Measurements from ENCODE around the gene PTDSS2. TPM values are rescaled to one million over a fixed set of nuclear protein-coding genes. Genes with fewer than 3 reads are reported as not detected.

Gene PTDSS2
- total RNA-seq, 1 donor from 2014 or later, result 33.9 TPM

DNA sequence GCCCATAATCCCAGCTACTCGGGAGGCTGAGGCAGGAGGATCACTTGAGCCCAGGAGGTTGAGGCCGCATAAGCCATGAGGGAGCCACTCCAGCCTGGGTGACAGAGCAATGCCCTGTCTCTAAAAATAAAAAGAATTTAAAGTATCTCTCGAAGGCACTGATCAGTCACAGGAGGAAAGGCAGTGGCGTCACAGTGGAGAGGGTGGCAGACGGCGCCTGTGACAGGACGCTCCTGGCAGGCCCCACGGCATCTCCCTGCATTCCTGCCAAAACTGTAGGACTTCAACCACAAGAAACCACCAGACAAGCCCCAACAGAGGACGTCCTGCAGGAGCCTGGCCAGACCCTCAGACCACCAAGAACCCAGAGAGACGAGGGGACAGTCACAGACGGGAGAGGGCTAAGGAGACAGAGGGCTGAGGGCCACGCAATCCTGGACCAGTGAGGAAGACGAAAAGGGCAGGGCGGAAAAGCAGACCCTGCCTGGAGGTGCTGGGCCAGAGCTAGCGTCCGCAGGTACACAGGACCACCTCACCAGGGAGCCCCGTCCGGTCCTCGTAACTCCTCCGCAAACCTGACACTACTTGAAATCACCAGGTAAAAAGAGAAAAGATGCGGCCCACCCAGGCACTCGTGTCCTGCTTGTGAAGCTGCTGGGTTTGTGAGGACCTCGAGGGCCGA lies 51.1 kb downstream of the PTDSS2 start:
- H3K4me1 Mint-ChIP-seq (ENCODE audit: low read depth), result peaks cover 23% of the 10 kb centered on the region
- no peak for DNase-seq (ENCODE audit: low spot score)
- H3K9me3 Mint-ChIP-seq, result no peaks in the 10 kb centered on the region
- H3K27ac Mint-ChIP-seq, result no peak overlapping the region
- no peak overlapping the region for H3K4me3 Mint-ChIP-seq
- peaks cover 25% of the 10 kb centered on the region for H3K36me3 Mint-ChIP-seq (ENCODE audit: low read depth)
- H3K27me3 Mint-ChIP-seq (ENCODE audit: insufficient read depth), result no peaks in the 10 kb centered on the region
- intact Hi-C loops (cut with micrococcal nuclease), result no loop called here

DNA sequence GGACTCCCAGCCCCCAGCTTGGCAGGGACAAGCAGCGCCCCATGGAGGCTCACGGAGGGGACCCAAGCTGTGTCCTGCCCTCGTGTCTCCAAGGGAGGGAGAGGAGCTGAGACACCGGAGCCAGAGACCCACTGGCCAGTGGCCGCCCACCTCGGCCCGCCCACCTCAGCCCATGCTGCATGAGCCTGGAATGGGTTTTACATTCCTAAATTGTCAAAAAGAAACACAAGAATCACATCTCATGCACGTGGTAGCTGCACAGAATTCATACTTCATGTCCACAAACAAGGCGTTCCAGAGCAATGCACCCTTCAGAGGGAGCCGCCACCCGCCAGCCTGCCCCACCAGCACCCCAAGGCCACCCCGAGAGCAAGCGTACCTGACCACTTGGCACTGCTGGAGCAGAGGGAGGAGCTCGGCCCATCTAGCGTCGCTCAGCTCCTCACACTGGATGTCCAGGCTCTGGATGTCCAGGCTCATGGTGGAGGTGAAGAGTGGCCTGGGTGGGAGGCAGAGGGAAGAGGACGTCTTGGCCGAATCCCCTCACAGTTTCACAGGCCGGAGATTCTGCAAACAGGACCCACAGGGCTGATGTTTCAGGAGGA lies 51.7 kb downstream of the PTDSS2 start:
- no peak for DNase-seq (ENCODE audit: low spot score)
- Mint-ChIP-seq H3K27me3 (ENCODE audit: insufficient read depth) (no peaks in the 10 kb centered on the region), H3K4me3 (no peak overlapping the region), H3K9me3 (no peaks in the 10 kb centered on the region), H3K27ac (peak overlapping the region; percentile 18), H3K4me1 (ENCODE audit: low read depth) (peaks cover 23% of the 10 kb centered on the region), H3K36me3 (ENCODE audit: low read depth) (peaks cover 26% of the 10 kb centered on the region)
- intact Hi-C loops (cut with micrococcal nuclease), result no loop called here

DNA sequence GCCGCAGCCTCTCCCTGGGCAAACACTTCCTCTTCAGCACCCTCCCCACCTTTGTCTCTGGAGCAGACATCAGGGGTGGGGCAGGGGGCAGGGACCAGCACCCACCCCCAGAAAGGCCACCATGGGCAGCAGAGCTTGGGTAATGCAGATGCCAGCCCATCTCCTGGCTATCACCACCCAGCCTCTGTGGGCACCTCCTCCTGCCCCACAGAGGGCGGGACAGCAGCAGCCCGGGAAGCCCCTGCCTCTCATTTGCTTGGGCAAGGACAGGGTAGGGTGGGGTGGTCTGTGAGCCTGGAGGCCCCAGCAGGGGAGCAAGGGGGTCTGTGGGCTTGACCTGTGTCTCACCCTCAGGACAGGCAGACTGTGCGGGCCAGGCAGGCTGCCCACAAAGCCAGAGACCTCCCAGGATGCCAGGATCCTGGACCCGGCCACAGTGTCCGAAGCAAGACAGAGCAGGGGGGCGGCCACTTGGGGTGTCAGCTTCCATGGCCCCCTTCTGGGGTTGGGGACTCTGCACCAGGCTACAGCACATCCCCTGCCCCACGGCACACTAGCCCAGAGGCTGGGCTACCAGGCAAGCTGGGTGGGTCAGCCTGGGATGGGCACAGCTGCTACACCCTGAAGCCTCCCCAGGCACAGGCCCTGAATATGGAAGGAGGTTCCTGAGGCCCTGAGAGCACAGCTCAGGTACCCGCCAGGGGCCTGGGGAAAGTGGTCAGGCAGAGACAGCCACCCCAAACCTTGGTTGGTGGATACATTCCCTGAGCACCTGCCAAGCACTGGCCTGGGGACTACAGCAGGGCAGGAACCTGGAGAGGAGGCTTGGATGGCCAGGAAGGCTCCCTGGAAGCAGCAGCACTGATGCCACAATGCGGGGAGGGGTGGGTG lies 52.5 kb downstream of the PTDSS2 start:
- H3K36me3 Mint-ChIP-seq (ENCODE audit: low read depth), result peaks cover 19% of the 10 kb centered on the region
- H3K4me1 Mint-ChIP-seq (ENCODE audit: low read depth), result peaks cover 16% of the 10 kb centered on the region
- no peak overlapping the region for H3K27ac Mint-ChIP-seq

DNA sequence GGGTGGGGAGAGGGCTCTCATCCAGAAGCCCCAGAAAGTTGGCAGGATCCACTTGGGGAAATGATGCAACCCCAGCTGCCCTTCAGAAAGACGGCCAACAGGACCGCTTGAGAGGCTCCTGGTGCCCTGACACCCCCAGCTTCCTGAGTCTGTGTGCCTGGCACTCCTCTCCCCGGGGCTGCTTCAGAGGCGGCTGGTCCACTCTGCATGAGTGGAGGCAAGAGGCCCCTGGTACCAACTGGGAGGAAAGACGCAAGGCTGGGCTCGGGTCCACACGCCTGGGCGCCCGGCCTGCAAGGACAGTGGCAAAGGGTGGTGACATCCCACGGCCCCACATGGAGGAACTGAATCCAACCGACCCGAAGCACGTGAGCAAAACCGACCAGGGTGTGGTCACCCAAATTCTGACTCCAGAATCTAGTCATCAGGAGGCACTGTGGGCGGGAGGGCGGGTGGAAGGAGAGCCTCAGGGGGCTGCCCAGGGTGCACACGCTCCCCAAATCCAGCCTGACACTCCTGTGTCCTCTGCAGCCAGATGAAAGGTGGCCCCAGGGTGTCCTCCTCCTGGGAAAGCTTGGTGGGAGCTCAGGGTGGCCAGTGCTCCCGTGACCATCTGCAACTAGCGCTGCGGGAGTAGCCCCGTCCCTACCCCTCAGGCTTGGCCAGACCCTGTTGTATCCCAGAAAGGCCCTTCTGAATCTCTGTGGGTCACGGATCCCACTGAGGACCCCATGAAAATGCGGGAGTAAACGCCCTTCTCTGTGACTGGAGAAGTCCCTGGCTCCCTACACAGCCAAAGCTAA lies 53.3 kb downstream of the PTDSS2 start:
- no peak overlapping the region for H3K27ac Mint-ChIP-seq

More for the DNA sequence above, 52.5 kb downstream of the PTDSS2 start:
- no peak for DNase-seq (ENCODE audit: low spot score)
- H3K27me3 Mint-ChIP-seq (ENCODE audit: insufficient read depth), result no peaks in the 10 kb centered on the region
- no peaks in the 10 kb centered on the region for H3K9me3 Mint-ChIP-seq
- intact Hi-C loops (cut with micrococcal nuclease), result no loop called here
- H3K4me3 Mint-ChIP-seq, result peak overlapping the region; percentile 63

DNA sequence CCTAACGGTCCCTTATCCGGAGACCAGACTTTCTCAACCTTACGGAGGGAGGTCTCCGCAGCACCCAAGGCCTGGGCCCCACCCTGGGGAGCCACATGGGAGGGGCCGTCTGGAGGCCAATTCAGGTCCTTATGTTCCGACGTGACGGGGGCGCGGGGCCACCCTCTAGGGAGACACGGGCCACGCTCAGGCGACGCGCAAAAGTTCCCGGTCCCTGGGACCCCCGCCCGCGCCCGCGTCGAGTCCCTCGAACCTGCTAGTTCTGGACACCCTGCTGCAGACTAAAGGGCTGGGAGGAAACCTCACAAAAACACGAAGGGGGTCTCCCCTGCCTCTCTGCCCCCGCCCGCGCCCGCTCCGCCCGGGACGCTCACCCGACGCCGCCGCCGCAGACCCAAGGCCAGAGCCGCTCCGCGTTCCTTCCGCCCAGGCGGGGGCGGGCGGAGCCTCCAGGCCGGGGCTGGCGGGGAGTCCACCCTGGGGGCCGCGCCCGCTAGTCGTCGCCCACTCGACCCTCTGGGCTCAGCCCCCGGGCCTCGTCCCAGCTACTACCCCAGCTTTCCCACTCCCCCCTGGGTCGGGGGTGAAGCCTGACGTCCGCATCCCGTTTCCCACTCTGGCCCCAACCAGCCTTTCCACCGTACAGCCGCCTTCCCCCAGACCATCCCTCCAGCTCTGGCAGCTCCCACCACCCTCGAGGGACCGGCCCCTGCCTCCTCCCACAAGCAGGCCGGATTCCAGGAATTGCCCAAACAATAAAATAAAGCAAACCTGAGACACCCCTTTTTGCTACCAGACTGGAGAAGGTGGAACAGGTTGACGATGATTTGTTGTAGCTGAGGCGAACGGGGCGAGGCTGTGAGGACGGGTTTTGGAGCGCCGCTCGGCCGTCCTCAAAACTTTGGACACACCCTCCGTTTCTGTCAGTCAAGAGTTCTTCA lies 54.2 kb downstream of the PTDSS2 start:
- intact Hi-C loops (cut with micrococcal nuclease), result no loop called here
- Mint-ChIP-seq H3K4me3 (peak overlapping the region; percentile 92), H3K27me3 (ENCODE audit: insufficient read depth) (no peaks in the 10 kb centered on the region), H3K27ac (peak overlapping the region; percentile 61), H3K4me1 (ENCODE audit: low read depth) (peaks cover 15% of the 10 kb centered on the region), H3K36me3 (ENCODE audit: low read depth) (peaks cover 19% of the 10 kb centered on the region), H3K9me3 (no peaks in the 10 kb centered on the region)
- no peak for DNase-seq (ENCODE audit: low spot score)

More for the DNA sequence above, 53.3 kb downstream of the PTDSS2 start:
- peaks cover 15% of the 10 kb centered on the region for H3K4me1 Mint-ChIP-seq (ENCODE audit: low read depth)
- H3K4me3 Mint-ChIP-seq, result peak overlapping the region; percentile 47
- H3K27me3 Mint-ChIP-seq (ENCODE audit: insufficient read depth), result no peaks in the 10 kb centered on the region
- intact Hi-C loops (cut with micrococcal nuclease), result no loop called here
- H3K9me3 Mint-ChIP-seq, result no peaks in the 10 kb centered on the region
- no peak for DNase-seq (ENCODE audit: low spot score)
- H3K36me3 Mint-ChIP-seq (ENCODE audit: low read depth), result peaks cover 18% of the 10 kb centered on the region

DNA sequence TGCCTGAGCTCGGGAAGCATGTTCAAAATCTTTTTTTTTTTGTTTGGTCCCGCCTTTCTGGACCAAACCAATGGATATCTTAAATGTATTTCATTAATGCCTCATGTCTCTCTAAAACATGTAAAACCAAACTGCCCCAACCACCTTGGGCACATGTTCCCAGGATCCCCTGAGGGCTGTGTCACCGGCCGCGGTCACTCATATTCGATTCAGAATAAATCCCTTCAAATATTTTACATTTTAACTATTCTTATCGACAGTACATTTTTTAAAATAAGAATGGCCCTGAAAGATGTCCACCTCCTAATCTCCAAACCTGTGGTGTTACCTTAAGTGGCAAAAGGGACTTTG lies 54.9 kb downstream of the PTDSS2 start:
- intact Hi-C loops (cut with micrococcal nuclease), result loop anchor here (5.0 kb wide), 1 partner anchor 148 kb away; no protein-coding TSS in a partner anchor
- peaks cover 22% of the 10 kb centered on the region for H3K36me3 Mint-ChIP-seq (ENCODE audit: low read depth)
- no peak for DNase-seq (ENCODE audit: low spot score)
- H3K27ac Mint-ChIP-seq, result peak overlapping the region; percentile 61
- peaks cover 15% of the 10 kb centered on the region for H3K4me1 Mint-ChIP-seq (ENCODE audit: low read depth)
- H3K27me3 Mint-ChIP-seq (ENCODE audit: insufficient read depth), result no peaks in the 10 kb centered on the region
- peak overlapping the region; percentile 92 for H3K4me3 Mint-ChIP-seq
- no peaks in the 10 kb centered on the region for H3K9me3 Mint-ChIP-seq

DNA sequence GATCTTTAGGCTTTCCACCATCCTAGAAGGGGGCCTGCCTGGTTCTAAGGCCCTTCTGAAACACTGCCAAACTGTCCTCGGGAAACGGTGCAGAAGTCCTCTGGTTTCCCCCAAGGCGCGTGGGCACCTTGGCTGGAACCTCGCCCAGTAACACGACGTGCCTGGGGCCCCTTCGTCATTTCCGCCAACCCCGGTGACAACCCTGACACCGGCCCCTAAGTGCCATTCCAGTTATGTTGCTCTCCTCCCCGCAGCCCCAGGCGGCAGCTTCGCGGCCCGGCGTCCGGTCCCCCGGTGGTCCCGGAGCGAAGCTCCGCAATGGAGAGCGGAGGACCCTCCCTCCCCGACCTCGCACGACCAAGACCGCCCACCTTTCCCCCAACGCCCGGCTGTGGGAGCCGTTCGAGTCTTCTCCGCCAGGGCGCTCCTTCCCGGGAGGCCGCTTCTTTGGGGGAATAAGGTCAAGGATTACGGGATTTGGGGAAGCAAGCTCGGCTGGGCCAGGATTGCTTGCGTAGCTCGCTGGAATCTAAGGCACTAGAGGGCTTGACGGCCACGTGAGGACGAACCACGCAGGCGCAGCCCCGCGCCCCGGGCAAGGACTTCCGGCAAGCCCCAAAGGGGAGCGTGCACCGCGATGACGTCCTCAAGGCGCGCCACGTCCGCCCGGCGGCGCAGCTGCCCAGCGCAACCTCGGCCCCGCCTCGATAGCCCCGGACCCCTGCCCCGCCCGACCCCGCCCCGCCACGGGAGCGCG lies 56.3 kb downstream of the PTDSS2 start:
- Mint-ChIP-seq H3K4me1 (ENCODE audit: low read depth) (peaks cover 15% of the 10 kb centered on the region), H3K27ac (peak overlapping the region; percentile 100), H3K27me3 (ENCODE audit: insufficient read depth) (no peaks in the 10 kb centered on the region), H3K4me3 (peak overlapping the region; percentile 92), H3K36me3 (ENCODE audit: low read depth) (peaks cover 22% of the 10 kb centered on the region), H3K9me3 (no peaks in the 10 kb centered on the region)
- intact Hi-C loops (cut with micrococcal nuclease), result loop anchor here (1.0 to 5.0 kb wide), 9 partner anchors 31 to 302 kb away; partner anchors contain the start of genes LRRC56, PHRF1, PTDSS2 and RPLP2
- peak; percentile 97 for DNase-seq (ENCODE audit: low spot score)

DNA sequence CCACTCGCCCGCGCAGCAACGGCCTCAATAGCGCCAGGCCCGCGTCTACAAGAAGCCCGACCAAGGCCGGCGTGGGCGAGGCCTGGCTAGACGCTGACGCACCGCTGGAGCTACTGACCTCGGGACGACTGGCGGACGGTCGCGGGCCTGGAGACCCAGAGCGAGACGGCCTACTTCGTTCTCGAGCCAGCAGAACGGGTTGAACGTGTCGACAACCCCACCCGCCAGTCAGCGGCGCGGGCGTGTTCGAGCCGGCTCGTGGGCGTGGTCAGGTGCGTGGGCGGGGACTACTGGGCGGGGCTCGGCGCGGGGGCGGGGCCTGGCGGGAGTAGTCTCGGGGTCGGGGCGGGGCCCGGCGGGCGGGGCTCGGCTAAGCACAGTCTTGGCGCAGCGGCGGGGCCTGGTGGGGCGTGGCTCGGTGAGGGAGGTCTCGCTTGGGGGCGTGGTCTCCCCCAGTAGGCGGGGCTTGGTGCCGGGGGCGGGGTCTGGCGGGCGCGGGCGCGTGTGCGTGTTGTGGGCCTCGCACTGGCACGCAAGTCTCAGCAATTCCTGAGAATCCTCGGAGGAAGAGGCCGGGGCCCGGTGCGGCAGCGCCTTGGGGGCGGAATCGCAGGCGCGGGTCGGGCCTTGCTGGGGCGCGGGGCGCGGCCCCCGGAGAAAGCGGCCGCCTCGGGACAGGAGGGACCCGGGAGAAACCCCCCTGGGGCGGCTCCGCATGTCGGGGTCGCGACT lies 57.1 kb downstream of the PTDSS2 start, which contains the start of gene RNH1:
Gene RNH1, minus strand, starts transcription at position 248 of the 732 bp plus-strand sequence. CDS start 5,080 bp downstream, outside the sequence.
- Mint-ChIP-seq H3K27me3 (ENCODE audit: insufficient read depth) (no peaks in the 10 kb centered on the region), H3K4me3 (peak within 1 kb of the TSS; percentile 92), H3K27ac (peak within 1 kb of the TSS; percentile 100), H3K4me1 (ENCODE audit: low read depth) (peaks cover 15% of the 10 kb centered on the region), H3K36me3 (ENCODE audit: low read depth) (peaks cover 25% of the 10 kb centered on the region), H3K9me3 (no peaks in the 10 kb centered on the region)
- intact Hi-C loops (cut with micrococcal nuclease), result loop anchor here (1.0 to 5.0 kb wide), 14 partner anchors 11 to 302 kb away; partner anchors contain the start of genes BET1L, LRRC56, PHRF1 and PSMD13
- DNase-seq (ENCODE audit: low spot score), result peak; percentile 97

DNA sequence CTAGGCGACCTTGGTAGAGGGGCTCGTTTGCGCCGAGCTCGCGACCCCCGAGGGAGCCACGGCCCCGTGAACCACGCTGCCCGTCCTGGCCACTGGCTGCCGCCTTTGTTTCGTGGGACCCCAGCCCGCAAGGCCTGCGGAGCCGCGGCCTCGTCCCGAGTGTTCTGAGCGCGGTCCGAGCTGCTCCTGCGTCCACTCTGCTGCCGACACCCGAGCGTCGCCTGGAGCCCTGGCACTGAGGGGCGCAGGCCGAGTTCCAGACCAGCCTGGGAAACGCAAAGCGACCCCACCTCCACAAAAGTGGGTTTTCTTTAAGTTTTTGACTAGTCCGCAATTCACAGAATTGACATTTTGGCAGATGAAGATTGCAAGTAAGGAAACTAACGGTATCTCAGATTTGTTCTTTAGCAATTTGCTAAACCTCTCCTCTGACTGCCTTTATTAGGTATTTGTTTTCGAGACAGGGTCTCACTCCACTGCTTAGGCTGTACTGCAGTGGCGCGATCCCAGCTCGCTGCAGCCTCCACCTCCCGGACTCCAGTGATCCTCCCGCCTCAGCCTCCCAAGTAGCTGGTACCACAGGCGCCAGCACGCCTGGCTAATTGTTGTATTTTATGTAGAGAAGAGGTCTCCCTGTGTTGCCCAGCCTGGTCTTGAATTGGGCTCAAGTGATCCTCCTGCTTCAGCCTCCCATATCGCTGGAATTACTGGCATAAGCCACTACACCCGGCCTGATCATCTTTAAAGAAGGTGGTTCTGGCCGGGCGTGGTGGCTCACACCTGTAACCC lies 57.8 kb downstream of the PTDSS2 start:
- Mint-ChIP-seq H3K27ac (peak overlapping the region; percentile 84), H3K27me3 (ENCODE audit: insufficient read depth) (no peaks in the 10 kb centered on the region), H3K9me3 (no peaks in the 10 kb centered on the region), H3K4me1 (ENCODE audit: low read depth) (peaks cover 15% of the 10 kb centered on the region), H3K36me3 (ENCODE audit: low read depth) (peaks cover 25% of the 10 kb centered on the region), H3K4me3 (peak overlapping the region; percentile 92)
- no peak for DNase-seq (ENCODE audit: low spot score)
- intact Hi-C loops (cut with micrococcal nuclease), result loop anchor here (1.0 to 5.0 kb wide), 10 partner anchors 10 to 301 kb away; partner anchors contain the start of genes BET1L, PSMD13, RIC8A and RPLP2

DNA sequence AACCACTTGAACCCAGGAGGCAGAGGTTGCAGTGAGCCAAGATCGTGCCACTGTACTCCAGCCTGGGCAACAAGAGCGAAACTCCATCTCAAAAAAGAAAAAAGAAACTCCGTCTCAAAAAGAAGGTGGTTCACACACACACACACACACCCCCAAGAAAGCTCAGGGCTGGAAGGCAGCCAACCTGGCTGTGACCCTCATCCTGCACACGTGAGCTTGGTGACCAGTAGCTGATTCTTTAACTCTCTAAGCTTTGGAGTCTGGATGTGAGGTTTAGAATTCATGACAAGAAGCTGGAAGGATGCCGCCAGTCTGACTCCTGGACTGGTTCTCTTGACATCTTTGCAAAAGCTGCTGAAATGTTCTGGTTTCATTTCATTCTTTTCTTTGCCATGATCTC lies 58.9 kb downstream of the PTDSS2 start:
- intact Hi-C loops (cut with micrococcal nuclease), result loop anchor here (5.0 kb wide), 1 partner anchor 152 kb away; no protein-coding TSS in a partner anchor
- Mint-ChIP-seq H3K9me3 (no peaks in the 10 kb centered on the region), H3K36me3 (ENCODE audit: low read depth) (peaks cover 29% of the 10 kb centered on the region), H3K4me1 (ENCODE audit: low read depth) (peaks cover 10% of the 10 kb centered on the region), H3K27ac (no peak overlapping the region), H3K27me3 (ENCODE audit: insufficient read depth) (no peaks in the 10 kb centered on the region), H3K4me3 (peak overlapping the region; percentile 56)
- DNase-seq (ENCODE audit: low spot score), result no peak
